CD4-positive, alpha-beta T cell (primary cell): ENCODE data around the gene TDRD1. TPM values are rescaled to one million over a fixed set of nuclear protein-coding genes. Genes with fewer than 3 reads are reported as not detected.

Experiments used
- ATAC-seq: fragments of 200-7000 bp; cut with Tn5 transposase; one replicate; pipeline ENCODE4 v1.10.0; 2022; ENCODE audit warnings: mild to moderate bottlenecking; ENCODE audit not compliant: poor library complexity
- CTCF ChIA-PET: fragments of 350-600 bp; sonication (Branson Sonifier 250); formaldehyde crosslinking; loops from one replicate; lab custom pipeline; 2021; ENCODE audit warnings: antibody characterized with exemption, inconsistent platforms; lab: Charles Lee
- POLR2A ChIA-PET: fragments of 350-600 bp; sonication (Branson Sonifier 250); formaldehyde crosslinking; loops from one replicate; lab custom pipeline; 2021; ENCODE audit warnings: antibody characterized with exemption, inconsistent platforms; lab: Charles Lee
- DNase-seq, 14 experiments: peaks; one replicate each; pipeline ENCODE4 v3.0.0-alpha.2; 2013 to 2020; ENCODE audit warnings: mixed read lengths in 2 of 14
- H3K27ac ChIP-seq, 2 donors: one replicate each; pipeline versions ENCODE4 v1.5.1 to v1.7.0; 2013; ENCODE audit warnings: low read length in 2 of 2, low read depth in 1 of 2, mild to moderate bottlenecking in 1 of 2
- H3K27me3 ChIP-seq, 2 experiments: 1 replicate in 1 of 2; 2 replicates in 1 of 2; pipeline versions ENCODE4 v1.6.1 to v1.7.0; 2013; ENCODE audit warnings: low read length in 2 of 2, control low read depth in 1 of 2, mild to moderate bottlenecking in 1 of 2, moderate library complexity in 1 of 2; ENCODE audit not compliant: insufficient read depth in 2 of 2, control insufficient read depth in 1 of 2
- H3K36me3 ChIP-seq: one replicate; pipeline ENCODE4 v1.6.1; 2013; ENCODE audit warnings: low read length, control low read depth; ENCODE audit not compliant: insufficient read depth
- H3K4me1 ChIP-seq: one replicate; pipeline ENCODE4 v1.6.1; 2013; ENCODE audit warnings: low read length, control low read depth; ENCODE audit not compliant: insufficient read depth
- H3K4me3 ChIP-seq: one replicate; pipeline ENCODE4 v1.5.1; 2013; ENCODE audit warnings: mild to moderate bottlenecking, low read length, moderate library complexity
- H3K9me3 ChIP-seq, 2 experiments: 1 replicate in 1 of 2; 2 replicates in 1 of 2; pipeline versions ENCODE4 v1.6.1 to v1.7.0; 2013; ENCODE audit warnings: low read length in 2 of 2, mild to moderate bottlenecking in 2 of 2, control low read depth in 1 of 2, moderate library complexity in 1 of 2; ENCODE audit not compliant: control insufficient read depth in 1 of 2, insufficient read depth in 1 of 2
- H3K27ac Mint-ChIP-seq: one replicate; pipeline ENCODE4 v1.8.0; 2020; ENCODE audit warnings: mixed read lengths
- H3K27me3 Mint-ChIP-seq: one replicate; pipeline ENCODE4 v1.8.0; 2021; ENCODE audit warnings: mixed read lengths
- H3K36me3 Mint-ChIP-seq: one replicate; pipeline ENCODE4 v1.8.0; 2021; ENCODE audit warnings: low read depth, mixed read lengths
- H3K4me1 Mint-ChIP-seq: one replicate; pipeline ENCODE4 v1.8.0; 2021; ENCODE audit warnings: low read depth, mixed read lengths
- H3K4me3 Mint-ChIP-seq: one replicate; pipeline ENCODE4 v1.8.0; 2020; ENCODE audit warnings: mild to moderate bottlenecking, mixed read lengths
- H3K9me3 Mint-ChIP-seq: one replicate; pipeline ENCODE4 v1.8.0; 2020; ENCODE audit warnings: mixed read lengths
- CTCF ChIP-seq: fragments of 200-600 bp; IDR thresholded peaks from one replicate; pipeline ENCODE4 v1.8.0; 2022; ENCODE audit warnings: antibody characterized with exemption, mild to moderate bottlenecking
- intact Hi-C, 2 experiments: fragments of 100-400 bp; cut with DNase I in 1 of 2; cut with micrococcal nuclease in 1 of 2; formaldehyde crosslinking; loops; one replicate each; pipeline versions ENCODE4 v1.15.1 to v1.9.0; 2023 to 2025; cut with DNase I, micrococcal nuclease
- total RNA-seq, 174 experiments: library from RNA in 2 of 174; stranded (reverse) in 2 of 174; gene quantifications; one replicate each; pipeline ENCODE4 v1.2.3 and lab custom pipeline; 2021 to 2026

TDRD1 gene
- total RNA-seq, 2 experiments from 2014 or later, result not detected

GRCh38 chr10:114176511-114176910 is 2.6 kb upstream of the TDRD1 start:
- H3K4me3 ChIP-seq, result no peak overlapping the region
- no peak for DNase-seq
- CTCF ChIA-PET, result no interaction called here
- no peak overlapping the region for H3K27ac Mint-ChIP-seq
- no peaks in the 10 kb centered on the region for H3K36me3 ChIP-seq
- H3K36me3 Mint-ChIP-seq, result peaks cover 34% of the 10 kb centered on the region
- POLR2A ChIA-PET, result no interaction called here
- H3K27me3 Mint-ChIP-seq, result no peaks in the 10 kb centered on the region
- no peaks in the 10 kb centered on the region for H3K9me3 Mint-ChIP-seq
- H3K4me1 ChIP-seq, result peaks cover 3% of the 10 kb centered on the region
- H3K27me3 ChIP-seq, result no peaks in the 10 kb centered on the region
- H3K4me3 Mint-ChIP-seq, result no peak overlapping the region
- peaks cover 48% of the 10 kb centered on the region for H3K4me1 Mint-ChIP-seq
- H3K9me3 ChIP-seq, result peaks cover 0 to 4% of the 10 kb centered on the region in 2 experiments
- intact Hi-C loops, result loop anchor here (10.0 kb wide), 3 partner anchors 348 to 1992 kb away; partner anchors contain the start of genes GPAM (in 1 of the 2) and TRUB1 (in 1 of the 2)
- TF ChIP-seq CTCF, result no peak
- H3K27ac ChIP-seq, result no peak overlapping the region
- ATAC-seq, result no peak

DNA sequence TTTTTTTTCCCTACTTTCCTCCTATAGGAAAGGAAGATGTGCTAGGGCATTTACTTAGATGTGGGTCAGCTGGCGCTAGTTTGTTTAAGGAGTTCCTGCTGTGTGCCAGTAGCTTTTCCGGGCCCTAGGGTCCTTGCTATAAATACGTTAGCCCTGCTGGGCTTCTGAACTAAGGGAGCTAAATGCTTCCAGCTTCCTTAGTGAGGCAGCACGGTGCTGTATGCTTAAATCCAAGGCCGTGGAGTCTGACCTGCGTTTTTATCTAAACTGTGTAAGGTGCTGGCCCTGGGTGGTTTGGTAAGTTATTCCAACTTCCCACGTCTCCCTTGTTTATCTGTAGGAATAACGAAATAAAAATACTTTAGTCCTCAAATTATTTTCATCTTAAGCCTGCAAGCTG is 594 bp downstream of the TDRD1 start:
- H3K36me3 ChIP-seq, result no peaks in the 10 kb centered on the region
- H3K27ac Mint-ChIP-seq, result no peak overlapping the region
- TF ChIP-seq CTCF, result no peak
- no peak overlapping the region for H3K4me3 Mint-ChIP-seq
- no peak overlapping the region for H3K27ac ChIP-seq
- peaks cover 3% of the 10 kb centered on the region for H3K4me1 ChIP-seq
- CTCF ChIA-PET, result no interaction called here
- POLR2A ChIA-PET, result no interaction called here
- H3K36me3 Mint-ChIP-seq, result peaks cover 3% of the 10 kb centered on the region
- ATAC-seq (no peak), DNase-seq (no peak)
- no peak overlapping the region for H3K4me3 ChIP-seq
- H3K27me3 Mint-ChIP-seq, result no peaks in the 10 kb centered on the region
- H3K4me1 Mint-ChIP-seq, result peaks cover 20% of the 10 kb centered on the region
- no peaks in the 10 kb centered on the region for H3K27me3 ChIP-seq
- peaks cover 0 to 4% of the 10 kb centered on the region in 2 experiments for H3K9me3 ChIP-seq
- intact Hi-C loops, result loop anchor here (10.0 kb wide), 3 partner anchors 345 to 1995 kb away; partner anchors contain the start of genes GPAM (in 1 of the 2) and TRUB1 (in 1 of the 2)
- no peaks in the 10 kb centered on the region for H3K9me3 Mint-ChIP-seq

DNA sequence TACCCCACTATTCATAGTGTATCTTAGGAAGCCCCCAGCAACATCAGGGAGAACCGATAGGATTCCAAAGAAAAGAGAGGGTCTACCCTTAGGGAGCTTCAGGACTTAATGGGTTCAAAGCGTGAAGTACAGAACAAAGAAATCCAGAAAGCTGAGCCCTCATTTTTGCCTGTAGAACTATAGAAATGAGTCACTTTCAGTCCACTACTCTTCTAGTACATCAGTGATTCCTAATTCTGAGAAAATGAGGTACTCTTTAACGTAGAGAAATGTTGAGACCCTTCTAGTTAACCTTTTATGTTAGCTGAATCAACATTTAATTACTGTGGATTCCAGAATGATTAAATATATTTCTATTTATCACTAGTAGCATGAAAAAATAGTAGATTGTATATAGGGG is 1.8 kb downstream of the TDRD1 start:
- DNase-seq, result no peak
- no peaks in the 10 kb centered on the region for H3K36me3 ChIP-seq
- ATAC-seq, result no peak
- POLR2A ChIA-PET, result no interaction called here
- H3K27me3 ChIP-seq, result no peaks in the 10 kb centered on the region
- H3K36me3 Mint-ChIP-seq, result no peaks in the 10 kb centered on the region
- H3K27me3 Mint-ChIP-seq, result no peaks in the 10 kb centered on the region
- H3K27ac ChIP-seq, result no peak overlapping the region
- intact Hi-C loops, result no loop called here
- peaks cover 10% of the 10 kb centered on the region for H3K4me1 Mint-ChIP-seq
- H3K9me3 Mint-ChIP-seq, result no peaks in the 10 kb centered on the region
- H3K4me1 ChIP-seq, result peaks cover 3% of the 10 kb centered on the region
- peaks cover 0 to 4% of the 10 kb centered on the region in 2 experiments for H3K9me3 ChIP-seq
- H3K4me3 Mint-ChIP-seq, result no peak overlapping the region
- CTCF ChIA-PET, result no interaction called here
- TF ChIP-seq CTCF, result no peak
- no peak overlapping the region for H3K4me3 ChIP-seq
- no peak overlapping the region for H3K27ac Mint-ChIP-seq
